Activated CD8-positive, alpha-beta memory T cell treated with anti-CD3 and anti-CD28 coated beads for 48 hours (primary cell): Measurements from ENCODE around the gene MBD4.

Source experiments
- DNase-seq, 3 experiments: peaks; one replicate each; pipeline ENCODE4 v3.0.0-alpha.2; 2020; ENCODE audit warnings: low read depth in 2 of 3, low spot score in 2 of 3

Gene MBD4

GRCh38 chr3:129463716-129464115, 24.0 kb upstream of the MBD4 start:
- no peak for DNase-seq

GRCh38 chr3:129463094-129463493, 23.3 kb upstream of the MBD4 start:
- DNase-seq, result no peak

DNA sequence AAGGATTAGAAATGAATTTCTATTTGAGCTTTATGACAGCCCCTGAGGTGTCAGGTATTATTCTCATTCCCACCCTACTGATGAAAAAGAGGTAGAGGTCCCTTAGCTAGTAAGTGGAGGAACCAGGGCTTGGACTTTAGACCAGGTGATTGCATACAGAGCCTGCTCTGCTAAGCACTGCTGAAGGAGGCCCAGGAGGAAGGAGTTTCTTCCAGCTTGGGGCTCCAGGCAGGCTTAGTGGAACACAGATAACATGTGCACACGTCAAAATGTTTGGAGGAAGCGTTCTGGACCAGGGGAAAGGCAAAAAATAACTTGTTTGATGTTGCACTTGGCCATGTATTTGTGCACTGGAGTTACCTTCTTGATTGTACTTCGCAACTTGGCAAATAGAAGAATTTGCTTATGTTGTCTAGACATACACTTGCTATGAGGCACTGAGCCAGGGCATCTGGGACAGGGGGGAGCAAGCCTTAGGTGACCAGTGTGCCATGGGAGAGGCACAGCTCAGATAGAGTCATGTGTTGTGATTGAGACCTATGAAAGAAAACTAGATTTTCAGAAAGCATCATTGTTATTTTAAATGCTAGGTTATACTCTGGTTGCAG, 22.7 kb upstream of the MBD4 start:
- DNase-seq, result no peak

- DNase-seq, result no peak
Observed at GRCh38 chr3:129461461-129462146, 21.9 kb upstream of the MBD4 start.

- DNase-seq, result no peak
Observed at GRCh38 chr3:129461022-129461421, 21.3 kb upstream of the MBD4 start.

DNA sequence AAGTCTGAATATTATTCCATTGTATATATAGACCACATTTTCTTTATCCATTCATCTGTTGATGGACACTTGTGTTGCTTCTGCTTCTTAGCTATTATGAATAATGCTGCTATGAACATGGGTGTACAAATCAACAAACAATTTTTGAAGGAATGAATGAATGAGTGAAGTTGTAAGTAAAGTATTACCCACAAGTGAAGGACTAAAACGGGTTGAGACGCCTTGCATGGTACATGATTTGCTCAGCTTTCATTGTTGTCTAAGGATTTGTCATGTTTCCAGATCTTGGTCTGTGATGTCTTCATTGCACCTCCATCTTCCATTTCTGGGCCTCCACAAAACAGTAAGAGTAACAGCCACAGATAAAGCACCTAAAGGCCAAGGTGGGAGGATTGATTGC, 20.8 kb upstream of the MBD4 start:
- DNase-seq, result no peak

DNA sequence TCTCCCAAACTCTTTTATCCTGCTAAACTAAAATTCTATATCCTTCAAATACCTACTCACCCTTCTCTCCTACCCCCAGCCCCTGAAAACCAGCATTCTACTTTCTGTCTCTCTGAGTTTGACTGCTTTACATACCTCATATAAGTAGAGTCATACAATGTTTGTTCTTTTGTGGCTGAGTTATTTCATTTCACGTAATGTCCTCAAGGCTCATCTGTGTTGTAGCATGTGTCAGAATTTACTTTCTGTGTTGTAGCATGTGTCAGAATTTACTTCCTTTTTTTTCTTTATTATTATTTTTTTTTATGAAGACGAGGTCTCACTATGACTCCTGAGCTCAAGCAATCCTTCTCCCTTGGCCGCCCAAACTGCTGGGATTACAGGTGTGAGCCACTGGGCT, 20.4 kb upstream of the MBD4 start:
- no peak for DNase-seq

GRCh38 chr3:129453732-129454131, 14.0 kb upstream of the MBD4 start:
- no peak for DNase-seq

- DNase-seq, result no peak
Observed at GRCh38 chr3:129449279-129450115, 9.7 kb upstream of the MBD4 start.

- no peak for DNase-seq
Observed at GRCh38 chr3:129448186-129448895, 8.6 kb upstream of the MBD4 start.

DNA sequence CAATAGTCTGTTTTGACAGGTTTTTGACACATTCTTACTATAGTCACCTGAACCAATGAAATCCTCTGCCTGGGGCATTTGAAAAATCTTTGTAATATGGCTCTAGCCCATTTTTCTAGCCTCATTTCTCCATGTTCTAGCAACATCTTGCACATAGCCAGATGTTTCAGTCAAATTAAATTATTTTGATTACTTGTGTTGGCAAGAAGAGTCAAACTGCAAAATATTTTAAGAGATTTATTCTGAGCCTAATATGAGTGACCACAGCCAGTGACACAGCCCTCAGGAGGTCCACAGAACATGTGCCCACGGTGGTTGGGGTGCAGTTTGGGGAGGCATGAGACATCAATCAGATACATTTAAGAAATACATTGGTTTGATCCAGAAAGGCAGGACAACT, 7.2 kb upstream of the MBD4 start:
- no peak for DNase-seq

- no peak for DNase-seq
Observed at GRCh38 chr3:129445471-129445870, 5.7 kb upstream of the MBD4 start.

DNA sequence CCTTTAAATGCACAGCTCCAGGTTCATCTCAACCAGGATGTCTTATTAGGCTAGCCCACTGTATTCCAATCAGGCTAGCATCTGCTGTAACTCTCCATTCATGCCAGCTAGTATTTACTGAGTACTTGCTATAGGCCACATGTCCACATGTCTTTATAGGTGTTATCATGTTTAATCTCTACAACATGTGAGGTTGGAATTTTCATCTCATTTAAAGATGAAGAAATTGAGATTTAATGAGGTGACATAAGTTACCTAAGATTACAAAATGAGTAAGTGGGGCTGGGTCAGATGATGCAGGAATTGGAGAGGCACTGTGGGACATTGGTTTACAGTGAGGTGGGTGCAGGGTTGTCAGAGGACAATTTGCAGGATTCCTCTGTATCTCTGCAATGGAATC, 3.2 kb upstream of the MBD4 start:
- DNase-seq, result no peak

DNA sequence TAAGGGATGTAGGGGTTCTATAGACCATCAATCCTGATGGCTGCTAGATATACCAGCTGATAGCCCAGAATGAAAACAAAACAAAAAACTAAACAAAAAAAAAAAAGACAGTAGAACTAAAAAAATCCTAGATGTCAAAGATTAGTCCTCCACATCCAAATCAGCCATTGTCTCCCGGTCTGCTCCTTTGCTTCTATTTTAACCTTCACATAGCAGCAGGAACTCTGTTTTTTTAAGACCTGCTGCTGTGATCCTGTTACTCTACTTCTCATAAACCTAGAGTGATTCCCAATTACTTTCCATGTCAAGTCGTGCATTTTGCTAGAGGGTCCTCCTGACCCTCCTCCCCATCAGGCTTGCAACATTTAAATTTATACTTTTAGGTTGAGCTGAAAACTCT, 2.7 kb upstream of the MBD4 start:
- DNase-seq, result no peak

GRCh38 chr3:129441782-129442181, 2.0 kb upstream of the MBD4 start:
- DNase-seq, result no peak

GRCh38 chr3:129441215-129441614, 1.5 kb upstream of the MBD4 start:
- DNase-seq, result no peak

DNA sequence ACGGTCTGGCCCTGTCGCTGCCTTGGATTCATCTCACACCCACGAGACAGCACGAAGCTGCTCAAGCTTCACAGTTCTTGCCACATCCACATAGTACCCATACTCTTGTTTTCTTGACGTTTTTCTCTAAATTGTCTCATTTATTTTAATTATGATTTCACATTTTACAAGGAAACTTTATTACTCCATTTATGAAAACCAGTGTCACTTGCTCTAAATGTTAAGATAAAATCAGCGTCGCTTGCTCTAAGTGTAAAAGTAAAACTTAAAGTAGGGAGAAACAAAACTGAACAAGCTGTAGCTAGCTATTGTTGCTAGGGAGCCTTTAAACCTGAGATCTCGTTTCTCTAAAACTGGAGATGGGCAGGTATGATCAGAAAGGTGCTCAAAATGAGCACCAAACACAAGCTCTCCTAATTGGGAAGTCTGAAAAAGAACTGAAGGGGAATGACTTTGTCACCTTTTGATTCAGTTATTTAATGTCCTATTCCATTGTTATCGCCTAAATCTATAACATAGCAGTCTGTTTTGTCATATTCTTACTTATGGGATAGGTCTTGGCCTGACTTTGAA, 956 bp upstream of the MBD4 start:
- DNase-seq, result no peak

DNA sequence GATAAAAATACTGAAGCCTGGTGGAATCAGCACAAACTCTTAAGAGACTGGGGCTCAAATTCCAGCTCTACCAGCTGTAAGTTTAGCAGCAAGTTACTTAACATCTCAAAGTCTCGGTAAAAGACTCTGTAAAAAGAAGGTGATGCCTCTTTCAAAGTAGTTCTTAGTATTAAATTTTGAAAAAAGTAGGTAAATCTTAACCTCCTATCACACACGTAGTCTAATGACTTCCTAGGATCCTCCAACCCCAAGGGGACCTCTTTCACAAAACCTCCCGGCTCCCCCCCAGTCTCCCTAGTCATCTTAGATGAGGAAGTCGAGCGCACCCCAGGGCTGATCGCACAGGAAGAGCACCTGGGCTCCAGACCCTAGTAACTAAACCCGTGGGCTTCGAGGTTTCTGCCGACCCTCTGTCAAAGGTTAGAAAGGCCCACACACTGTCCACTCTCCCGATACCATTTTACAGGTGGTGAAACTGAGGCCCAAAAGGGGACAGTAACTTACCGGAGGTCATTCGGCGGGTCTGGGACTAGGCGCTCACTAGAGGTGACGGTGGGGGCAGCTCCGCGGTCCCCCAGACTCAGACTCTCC, 427 bp downstream of the MBD4 start:
- peak in 1 of 3 experiments; percentile 21 for DNase-seq

DNA sequence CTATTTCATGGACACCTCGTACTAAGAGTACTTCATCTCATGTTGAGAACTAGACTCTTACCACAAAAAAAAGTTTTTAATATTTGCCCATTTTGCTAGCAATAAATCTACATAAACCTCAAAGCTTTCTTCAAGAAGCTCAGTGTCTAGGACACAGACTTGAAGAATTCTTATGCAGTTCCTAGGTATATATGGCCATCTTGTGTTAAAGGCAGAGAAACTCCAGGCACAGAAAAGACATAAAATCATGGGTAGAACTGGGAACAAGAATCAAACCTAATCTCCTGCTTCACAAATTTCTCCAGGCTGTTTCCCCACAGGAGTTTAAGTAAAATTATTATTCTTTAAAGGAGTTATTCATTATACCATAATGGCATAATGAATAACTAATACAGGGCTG, 4.4 kb downstream of the MBD4 start:
- DNase-seq, result no peak

DNA sequence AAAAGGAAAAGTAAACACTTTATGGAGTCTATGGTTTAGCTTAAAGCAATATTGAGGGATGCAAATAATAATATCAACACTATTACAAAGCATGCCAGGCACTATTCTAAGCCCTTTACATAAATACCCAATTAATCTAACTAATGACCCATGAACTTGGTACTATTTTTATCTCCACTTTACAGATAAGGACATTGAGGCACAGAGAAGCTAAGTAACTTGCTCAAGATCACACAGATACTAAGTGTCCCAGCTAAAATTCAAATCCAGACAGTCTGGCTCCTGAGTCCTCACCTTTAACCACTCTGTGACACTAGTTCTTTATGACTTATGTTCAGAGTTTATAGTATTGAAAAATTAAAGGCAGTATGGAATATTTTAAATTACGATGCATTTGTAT, 5.6 kb downstream of the MBD4 start:
- no peak for DNase-seq

DNA sequence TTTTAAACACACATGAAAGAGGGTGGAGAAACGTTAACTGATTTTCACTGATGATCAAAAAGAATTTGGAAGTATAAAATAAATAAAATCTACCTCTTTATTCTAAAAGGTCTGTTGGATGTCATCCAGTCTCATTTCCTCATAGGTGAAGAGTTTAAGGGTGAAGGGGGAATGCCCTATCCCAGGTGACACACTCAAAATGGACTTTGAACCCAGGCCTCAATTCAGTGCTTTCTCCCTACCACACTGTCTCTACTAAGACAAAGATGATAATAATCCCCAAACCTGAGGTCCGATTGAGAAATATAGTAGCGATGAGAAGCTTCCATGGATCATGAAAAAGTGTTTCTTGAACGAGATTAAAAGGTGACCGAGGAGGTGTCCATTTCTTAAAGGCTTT, 6.2 kb downstream of the MBD4 start:
- no peak for DNase-seq
